ENCODE results near the gene CARMIL1.

- TF ChIP-seq, protein P1, sequence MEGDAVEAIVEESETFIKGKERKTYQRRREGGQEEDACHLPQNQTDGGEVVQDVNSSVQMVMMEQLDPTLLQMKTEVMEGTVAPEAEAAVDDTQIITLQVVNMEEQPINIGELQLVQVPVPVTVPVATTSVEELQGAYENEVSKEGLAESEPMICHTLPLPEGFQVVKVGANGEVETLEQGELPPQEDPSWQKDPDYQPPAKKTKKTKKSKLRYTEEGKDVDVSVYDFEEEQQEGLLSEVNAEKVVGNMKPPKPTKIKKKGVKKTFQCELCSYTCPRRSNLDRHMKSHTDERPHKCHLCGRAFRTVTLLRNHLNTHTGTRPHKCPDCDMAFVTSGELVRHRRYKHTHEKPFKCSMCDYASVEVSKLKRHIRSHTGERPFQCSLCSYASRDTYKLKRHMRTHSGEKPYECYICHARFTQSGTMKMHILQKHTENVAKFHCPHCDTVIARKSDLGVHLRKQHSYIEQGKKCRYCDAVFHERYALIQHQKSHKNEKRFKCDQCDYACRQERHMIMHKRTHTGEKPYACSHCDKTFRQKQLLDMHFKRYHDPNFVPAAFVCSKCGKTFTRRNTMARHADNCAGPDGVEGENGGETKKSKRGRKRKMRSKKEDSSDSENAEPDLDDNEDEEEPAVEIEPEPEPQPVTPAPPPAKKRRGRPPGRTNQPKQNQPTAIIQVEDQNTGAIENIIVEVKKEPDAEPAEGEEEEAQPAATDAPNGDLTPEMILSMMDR (IDR thresholded peaks at IDR 0.05): no peak
- TF ChIP-seq POLR2A (IDR thresholded peaks at IDR 0.05): no peak
Measured at GRCh38 chr6:25606151-25606550, 327.0 kb downstream of the CARMIL1 start.
